ENCODE data around the gene FADS2.

- TF ChIP-seq EZH2 (IDR thresholded peaks at IDR 0.05; ENCODE audit: insufficient read depth, poor library complexity, severe bottlenecking) (no peak), EZH2phosphoT487 (IDR thresholded peaks at IDR 0.05; ENCODE audit: insufficient read depth, low read depth) (no peak)
Measured at GRCh38 chr11:61910187-61911127, 82.4 kb downstream of the FADS2 start.

Measured in GM23248 (cell line).